ENCODE measurements around the gene CPA5.
"Not testable (repeated sequence)": the region's sequence is repeated elsewhere in the genome, so short reads cannot be mapped to it uniquely, and the experiment has no call there.

CPA5 gene

GRCh38 chr7:130371046-130371445, 26.4 kb downstream of the CPA5 start:
- no peak for TF ChIP-seq CTCF (IDR thresholded peaks at IDR 0.05; ENCODE audit: low read depth, low read length, missing control alignments)
- in situ Hi-C loops (cut with HindIII; ENCODE audit: low sequenced_read_pairs) = no loop called here
- no peak for DNase-seq (ENCODE audit: low read depth)
- no peak overlapping the region for H3K4me3 ChIP-seq (ENCODE audit: low read depth, low read length)

DNA sequence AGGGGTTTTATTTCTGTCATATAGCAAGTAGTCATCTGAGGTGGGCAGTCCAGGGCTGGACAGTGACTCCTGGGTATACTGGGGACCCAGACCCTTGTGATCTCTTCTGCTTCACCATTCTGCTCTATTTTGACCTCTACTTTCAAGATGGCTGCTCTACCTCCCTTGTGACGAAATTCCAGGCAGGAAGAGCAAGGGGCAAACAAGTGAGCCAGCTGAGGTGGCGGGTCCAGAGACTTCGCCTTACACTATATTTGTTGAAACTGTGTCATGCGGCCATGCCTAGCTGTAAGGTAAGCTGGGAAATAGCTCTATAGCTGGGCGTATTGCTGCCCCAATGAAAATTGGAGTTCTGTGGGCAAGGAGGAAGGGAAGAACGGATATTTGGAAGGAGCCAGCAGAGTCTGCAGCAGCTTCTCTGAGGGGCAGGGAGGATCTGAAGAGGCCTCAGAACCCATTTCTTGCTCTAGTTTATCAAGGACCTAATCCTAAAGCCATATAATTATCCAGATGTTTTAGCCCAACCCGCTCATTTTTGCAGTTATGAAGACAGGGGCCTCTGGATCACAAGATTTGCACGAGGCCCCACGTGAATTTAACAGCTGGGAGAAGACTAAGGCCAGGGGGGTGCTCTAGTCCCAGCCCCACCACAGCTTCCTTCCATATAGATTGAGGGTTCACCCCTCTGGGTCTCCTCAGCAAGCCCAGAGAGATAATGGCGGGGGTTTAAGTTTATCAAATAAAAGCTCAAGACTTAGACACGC, 28.0 kb downstream of the CPA5 start:
- TF ChIP-seq CTCF (IDR thresholded peaks at IDR 0.05; ENCODE audit: low read depth, low read length, missing control alignments) = no peak
- no peak for DNase-seq (ENCODE audit: low read depth)
- in situ Hi-C loops (cut with HindIII; ENCODE audit: low sequenced_read_pairs) = no loop called here
- no peak overlapping the region for H3K4me3 ChIP-seq (ENCODE audit: low read depth, low read length)

DNA sequence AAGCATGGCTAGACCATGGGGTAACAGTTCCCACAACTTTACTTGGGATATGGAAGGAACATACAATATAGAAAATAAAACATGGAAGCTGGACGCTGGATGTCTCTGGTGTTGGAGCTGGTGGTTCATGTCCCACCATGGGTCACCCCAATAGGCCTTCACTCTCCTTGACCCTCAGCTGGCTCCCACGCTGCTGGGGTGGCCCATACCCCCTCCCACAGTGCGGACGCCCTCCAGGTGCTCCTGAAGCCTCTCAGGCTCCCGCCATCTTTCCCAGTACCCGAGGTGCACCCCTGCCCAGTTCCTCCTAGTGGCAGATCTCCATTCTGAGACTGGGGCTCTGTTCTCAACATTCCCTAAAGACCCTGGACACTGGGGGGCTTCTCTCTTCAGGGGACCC, 29.9 kb downstream of the CPA5 start:
- TF ChIP-seq CTCF (IDR thresholded peaks at IDR 0.05; ENCODE audit: low read depth, low read length, missing control alignments) = no peak
- DNase-seq (ENCODE audit: low read depth) = no peak
- no peak overlapping the region for H3K4me3 ChIP-seq (ENCODE audit: low read depth, low read length)
- in situ Hi-C loops (cut with HindIII; ENCODE audit: low sequenced_read_pairs) = no loop called here

GRCh38 chr7:130376461-130376860, 31.8 kb downstream of the CPA5 start:
- in situ Hi-C loops (cut with HindIII; ENCODE audit: low sequenced_read_pairs); DNase-seq (ENCODE audit: low read depth); H3K4me3 ChIP-seq (ENCODE audit: low read depth, low read length): not testable (repeated sequence)

GRCh38 chr7:130377178-130377577, 32.6 kb downstream of the CPA5 start:
- H3K4me3 ChIP-seq (ENCODE audit: low read depth, low read length) = no peak overlapping the region
- no peak for DNase-seq (ENCODE audit: low read depth)
- no peak for TF ChIP-seq CTCF (IDR thresholded peaks at IDR 0.05; ENCODE audit: low read depth, low read length, missing control alignments)
- in situ Hi-C loops (cut with HindIII; ENCODE audit: low sequenced_read_pairs) = no loop called here

DNA sequence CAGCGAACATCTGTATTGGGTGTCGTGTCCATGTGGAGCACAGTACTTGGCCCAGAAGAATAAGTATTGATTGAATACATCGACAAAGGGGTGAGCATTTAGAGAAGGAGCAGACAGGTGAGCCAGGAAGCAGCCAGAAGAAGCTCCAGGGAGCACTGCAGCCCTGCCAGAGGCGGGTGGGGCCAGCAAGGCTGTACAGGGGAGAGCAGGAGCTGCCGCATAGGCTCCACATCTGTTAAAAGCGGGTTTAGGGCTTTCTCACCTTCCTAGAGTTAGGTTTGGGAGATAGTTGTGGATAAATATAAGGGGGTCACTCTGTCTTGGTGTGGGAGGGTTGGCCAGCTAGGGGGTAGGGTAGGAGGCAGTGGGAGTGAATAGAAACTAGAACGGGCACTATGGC, 34.4 kb downstream of the CPA5 start:
- in situ Hi-C loops (cut with HindIII; ENCODE audit: low sequenced_read_pairs) = no loop called here
- DNase-seq (ENCODE audit: low read depth) = no peak
- no peak for TF ChIP-seq CTCF (IDR thresholded peaks at IDR 0.05; ENCODE audit: low read depth, low read length, missing control alignments)
- H3K4me3 ChIP-seq (ENCODE audit: low read depth, low read length) = no peak overlapping the region

DNA sequence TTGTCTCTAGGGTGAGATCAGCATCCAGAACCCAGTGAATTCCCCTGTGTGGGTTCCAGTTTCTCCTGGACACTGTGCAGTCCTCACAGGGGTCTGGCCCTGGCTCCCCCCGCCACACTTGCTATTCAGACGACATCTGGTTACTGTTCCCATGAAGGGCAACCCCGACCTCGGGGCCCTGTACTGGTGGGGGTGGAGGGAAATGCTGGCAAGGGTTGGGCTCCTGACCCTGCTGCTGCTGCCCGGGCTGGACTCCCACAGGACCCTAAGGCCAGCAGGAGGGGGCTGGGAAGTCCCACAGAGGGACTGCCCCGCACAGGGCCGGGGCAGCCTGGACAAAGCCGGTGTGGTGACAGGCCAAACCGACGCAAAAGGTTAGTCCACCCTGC, 34.9 kb downstream of the CPA5 start:
- no peak for TF ChIP-seq CTCF (IDR thresholded peaks at IDR 0.05; ENCODE audit: low read depth, low read length, missing control alignments)
- in situ Hi-C loops (cut with HindIII; ENCODE audit: low sequenced_read_pairs) = no loop called here

More for the DNA sequence above, 34.9 kb downstream of the CPA5 start:
- no peak overlapping the region for H3K4me3 ChIP-seq (ENCODE audit: low read depth, low read length)
- no peak for DNase-seq (ENCODE audit: low read depth)
